ENCODE data around the gene MATN3.

The MATN3 gene

GRCh38 chr2:20044778-20045177 lies 32.3 kb upstream of the MATN3 start:
- Histone ChIP-seq H3K36me3 (ENCODE audit: insufficient read depth, low read length) (peaks cover 16% of the 10 kb centered on the region), H3F3A (ENCODE audit: low read depth) (no peaks in the 10 kb centered on the region), H3K9me2 (replicated peaks; ENCODE audit: low read depth, low read length) (no peaks in the 10 kb centered on the region), H3K4me2 (ENCODE audit: low read depth, low read length, poor library complexity, severe bottlenecking) (peak overlapping the region; percentile 45), H4K20me1 (ENCODE audit: insufficient read depth, low read length, poor library complexity, severe bottlenecking) (peaks cover 81% of the 10 kb centered on the region), H3K4me3 (ENCODE audit: low read length, poor library complexity, severe bottlenecking) (peak overlapping the region; percentile 46), H3K79me2 (ENCODE audit: insufficient read depth, low read length) (peaks cover 94% of the 10 kb centered on the region), H3K4me1 (ENCODE audit: insufficient read depth, low read length, poor library complexity, severe bottlenecking) (peaks cover 47% of the 10 kb centered on the region), H3K9ac (ENCODE audit: low read depth, low read length, poor library complexity, severe bottlenecking) (no peak overlapping the region), H3K27me3 (ENCODE audit: insufficient read depth, low read length, poor library complexity, severe bottlenecking) (no peaks in the 10 kb centered on the region), H3K9me3 (ENCODE audit: insufficient read depth, low read depth, low read length) (no peaks in the 10 kb centered on the region), H2AFZ (ENCODE audit: low read length) (no peak overlapping the region)
- TF ChIP-seq EZH2phosphoT487 (IDR thresholded peaks at IDR 0.05; ENCODE audit: borderline replicate concordance) = no peak
- no peak for TF ChIP-seq CTCF (conservative IDR thresholded peaks at IDR 0.05; ENCODE audit: low read length)

- H3K79me2 ChIP-seq (ENCODE audit: insufficient read depth, low read length) = peaks cover 80% of the 10 kb centered on the region
- H3K36me3 ChIP-seq (ENCODE audit: insufficient read depth, low read length) = peaks cover 37% of the 10 kb centered on the region
- no peaks in the 10 kb centered on the region for H3K9me2 ChIP-seq (replicated peaks; ENCODE audit: low read depth, low read length)
- no peaks in the 10 kb centered on the region for H3K27me3 ChIP-seq (ENCODE audit: insufficient read depth, low read length, poor library complexity, severe bottlenecking)
- H3K4me1 ChIP-seq (ENCODE audit: insufficient read depth, low read length, poor library complexity, severe bottlenecking) = peaks cover 30% of the 10 kb centered on the region
- no peaks in the 10 kb centered on the region for H3F3A ChIP-seq (ENCODE audit: low read depth)
- no peak overlapping the region for H2AFZ ChIP-seq (ENCODE audit: low read length)
- H3K4me3 ChIP-seq (ENCODE audit: low read length, poor library complexity, severe bottlenecking) = no peak overlapping the region
- no peaks in the 10 kb centered on the region for H3K9me3 ChIP-seq (ENCODE audit: insufficient read depth, low read depth, low read length)
- TF ChIP-seq CTCF (conservative IDR thresholded peaks at IDR 0.05; ENCODE audit: low read length) (no peak), EZH2phosphoT487 (IDR thresholded peaks at IDR 0.05; ENCODE audit: borderline replicate concordance) (no peak)
- no peak overlapping the region for H3K9ac ChIP-seq (ENCODE audit: low read depth, low read length, poor library complexity, severe bottlenecking)
- H3K4me2 ChIP-seq (ENCODE audit: low read depth, low read length, poor library complexity, severe bottlenecking) = no peak overlapping the region
- H4K20me1 ChIP-seq (ENCODE audit: insufficient read depth, low read length, poor library complexity, severe bottlenecking) = peaks cover 64% of the 10 kb centered on the region
These were observed 30.1 kb upstream of the MATN3 start for GRCh38 chr2:20042531-20042930.

GRCh38 chr2:20040489-20041172 lies 28.2 kb upstream of the MATN3 start:
- Histone ChIP-seq H4K20me1 (ENCODE audit: insufficient read depth, low read length, poor library complexity, severe bottlenecking) (peaks cover 54% of the 10 kb centered on the region), H3K27me3 (ENCODE audit: insufficient read depth, low read length, poor library complexity, severe bottlenecking) (no peaks in the 10 kb centered on the region), H3K4me2 (ENCODE audit: low read depth, low read length, poor library complexity, severe bottlenecking) (no peak overlapping the region), H2AFZ (ENCODE audit: low read length) (no peak overlapping the region), H3K4me1 (ENCODE audit: insufficient read depth, low read length, poor library complexity, severe bottlenecking) (peaks cover 43% of the 10 kb centered on the region), H3K9ac (ENCODE audit: low read depth, low read length, poor library complexity, severe bottlenecking) (no peak overlapping the region), H3K79me2 (ENCODE audit: insufficient read depth, low read length) (peaks cover 65% of the 10 kb centered on the region), H3K4me3 (ENCODE audit: low read length, poor library complexity, severe bottlenecking) (no peak overlapping the region), H3F3A (ENCODE audit: low read depth) (no peaks in the 10 kb centered on the region), H3K9me3 (ENCODE audit: insufficient read depth, low read depth, low read length) (no peaks in the 10 kb centered on the region), H3K36me3 (ENCODE audit: insufficient read depth, low read length) (peaks cover 55% of the 10 kb centered on the region), H3K9me2 (replicated peaks; ENCODE audit: low read depth, low read length) (no peaks in the 10 kb centered on the region)
- TF ChIP-seq EZH2phosphoT487 (IDR thresholded peaks at IDR 0.05; ENCODE audit: borderline replicate concordance) (no peak), CTCF (conservative IDR thresholded peaks at IDR 0.05; ENCODE audit: low read length) (no peak)
